HepG2 (cell line): ENCODE measurements around the gene PPP1R9A. TPM values are rescaled to one million over a fixed set of nuclear protein-coding genes. Genes with fewer than 3 reads are reported as not detected.
A peak's percentile ranks its signal among the peaks of the same experiment; 100 is the strongest.

Source experiments
- MIER3 ChIP-seq: IDR thresholded peaks from 2 replicates; pipeline ENCODE4 v1.6.1; 2016; ENCODE audit warnings: missing compliant biosample characterization, borderline replicate concordance
- MLXIP ChIP-seq: sonication (generic); formaldehyde crosslinking; IDR thresholded peaks from 2 replicates; pipeline ENCODE4 v1.9.0; 2021; ENCODE audit warnings: missing genetic modification reagents, borderline replicate concordance
- SALL1 ChIP-seq: sonication (generic); formaldehyde crosslinking; IDR thresholded peaks from 2 replicates; pipeline ENCODE4 v1.8.0; 2022; ENCODE audit warnings: mild to moderate bottlenecking, missing genetic modification reagents
- ZNF326 ChIP-seq: sonication (generic); formaldehyde crosslinking; IDR thresholded peaks from 2 replicates; pipeline ENCODE4 v1.4.0; 2020; ENCODE audit warnings: missing genetic modification reagents, borderline replicate concordance
- ZNF556 ChIP-seq: sonication (generic); formaldehyde crosslinking; IDR thresholded peaks from 2 replicates; pipeline ENCODE4 v1.4.0; 2020; ENCODE audit warnings: mild to moderate bottlenecking, missing genetic modification reagents, borderline replicate concordance
- ZNF710 ChIP-seq: sonication (generic); formaldehyde crosslinking; IDR thresholded peaks from 2 replicates; pipeline ENCODE4 v1.5.0; 2020; ENCODE audit warnings: mild to moderate bottlenecking, missing genetic modification reagents, borderline replicate concordance
- polyA plus RNA-seq, 8 experiments: library from polyadenylated mRNA; depleted of rRNA in 3 of 8; stranded (reverse) in 7 of 8; unstranded in 1 of 8; fragments of >200 nt; fragmentation: Illumina TruSeq in 4 of 8; extraction: Trizol in 4 of 8; gene quantifications; 2 replicates each; pipeline versions ENCODE4 v1.2.1 to v1.2.3, GENCODE V29; 2011 to 2016; ENCODE audit warnings: low read depth in 4 of 8, missing spikeins in 1 of 8, mixed read lengths in 1 of 8; ENCODE audit not compliant: insufficient read depth in 1 of 8
- total RNA-seq, 5 experiments: library from RNA; depleted of rRNA; stranded (reverse); fragments of >200 nt; fragmentation: Illumina TruSeq; extraction: Trizol; gene quantifications; 2 replicates each; pipeline ENCODE4 v1.2.3, GENCODE V29; 2016; ENCODE audit warnings: low read depth in 1 of 5
- TF ChIP-seq, protein P1 (sequence below): sonication (generic); formaldehyde crosslinking; IDR thresholded peaks from 2 replicates; pipeline ENCODE4 v1.4.0; 2020; ENCODE audit warnings: mild to moderate bottlenecking, missing genetic modification reagents, borderline replicate concordance
- TF ChIP-seq, protein P2 (sequence below): sonication (generic); formaldehyde crosslinking; IDR thresholded peaks from 2 replicates; pipeline ENCODE4 v1.4.0; 2020; ENCODE audit warnings: missing genetic modification reagents, mild to moderate bottlenecking, borderline replicate concordance
- TF ChIP-seq, protein P3 (sequence below): sonication (generic); formaldehyde crosslinking; IDR thresholded peaks from 2 replicates; pipeline ENCODE4 v1.5.0; 2020; ENCODE audit warnings: mild to moderate bottlenecking, missing genetic modification reagents
- TF ChIP-seq, protein P4 (sequence below): sonication (generic); formaldehyde crosslinking; IDR thresholded peaks from 2 replicates; pipeline ENCODE4 v1.8.1; 2023; ENCODE audit warnings: missing genetic modification reagents, inconsistent platforms, borderline replicate concordance

Gene PPP1R9A
- total and polyA plus RNA-seq, 2 of the 13 experiments (the other 11 are each of a cell fraction or from before 2014, with no cell fraction given): 11.4 to 31.9 TPM

DNA sequence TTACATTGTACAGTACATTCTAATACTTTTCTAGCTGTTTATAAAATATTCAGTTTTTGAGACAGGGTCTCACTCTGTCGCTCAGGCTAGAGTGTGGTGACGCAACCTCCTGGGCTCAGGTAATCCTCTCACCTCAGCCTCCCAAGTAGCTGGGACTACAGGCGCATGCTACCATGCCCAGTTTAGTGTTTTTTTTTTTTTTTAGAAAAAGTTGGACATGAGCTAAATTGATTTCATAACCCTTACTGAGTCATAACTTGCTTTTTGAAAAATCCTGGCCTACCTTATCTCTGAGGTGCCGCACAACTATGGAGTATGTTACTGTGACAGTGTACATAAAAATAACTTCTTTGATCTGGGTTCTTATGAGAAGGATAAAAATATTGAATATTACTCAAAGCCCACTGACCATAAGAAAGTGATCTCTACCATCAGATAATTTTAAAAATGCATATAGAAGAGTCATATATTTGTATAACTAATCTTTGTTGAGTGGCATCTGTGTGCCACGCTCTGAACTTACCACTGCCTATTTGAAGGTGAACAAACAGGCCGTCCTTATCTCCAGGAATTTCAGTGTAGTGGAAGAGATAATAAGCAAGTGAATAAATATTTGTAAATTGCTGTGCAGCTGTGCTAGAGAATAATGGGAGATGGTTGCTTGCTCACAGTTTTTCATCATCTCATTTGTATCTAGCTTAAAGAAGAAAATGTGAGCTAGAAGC, 73.2 kb downstream of the PPP1R9A start (continued):
- TF ChIP-seq, protein P1, sequence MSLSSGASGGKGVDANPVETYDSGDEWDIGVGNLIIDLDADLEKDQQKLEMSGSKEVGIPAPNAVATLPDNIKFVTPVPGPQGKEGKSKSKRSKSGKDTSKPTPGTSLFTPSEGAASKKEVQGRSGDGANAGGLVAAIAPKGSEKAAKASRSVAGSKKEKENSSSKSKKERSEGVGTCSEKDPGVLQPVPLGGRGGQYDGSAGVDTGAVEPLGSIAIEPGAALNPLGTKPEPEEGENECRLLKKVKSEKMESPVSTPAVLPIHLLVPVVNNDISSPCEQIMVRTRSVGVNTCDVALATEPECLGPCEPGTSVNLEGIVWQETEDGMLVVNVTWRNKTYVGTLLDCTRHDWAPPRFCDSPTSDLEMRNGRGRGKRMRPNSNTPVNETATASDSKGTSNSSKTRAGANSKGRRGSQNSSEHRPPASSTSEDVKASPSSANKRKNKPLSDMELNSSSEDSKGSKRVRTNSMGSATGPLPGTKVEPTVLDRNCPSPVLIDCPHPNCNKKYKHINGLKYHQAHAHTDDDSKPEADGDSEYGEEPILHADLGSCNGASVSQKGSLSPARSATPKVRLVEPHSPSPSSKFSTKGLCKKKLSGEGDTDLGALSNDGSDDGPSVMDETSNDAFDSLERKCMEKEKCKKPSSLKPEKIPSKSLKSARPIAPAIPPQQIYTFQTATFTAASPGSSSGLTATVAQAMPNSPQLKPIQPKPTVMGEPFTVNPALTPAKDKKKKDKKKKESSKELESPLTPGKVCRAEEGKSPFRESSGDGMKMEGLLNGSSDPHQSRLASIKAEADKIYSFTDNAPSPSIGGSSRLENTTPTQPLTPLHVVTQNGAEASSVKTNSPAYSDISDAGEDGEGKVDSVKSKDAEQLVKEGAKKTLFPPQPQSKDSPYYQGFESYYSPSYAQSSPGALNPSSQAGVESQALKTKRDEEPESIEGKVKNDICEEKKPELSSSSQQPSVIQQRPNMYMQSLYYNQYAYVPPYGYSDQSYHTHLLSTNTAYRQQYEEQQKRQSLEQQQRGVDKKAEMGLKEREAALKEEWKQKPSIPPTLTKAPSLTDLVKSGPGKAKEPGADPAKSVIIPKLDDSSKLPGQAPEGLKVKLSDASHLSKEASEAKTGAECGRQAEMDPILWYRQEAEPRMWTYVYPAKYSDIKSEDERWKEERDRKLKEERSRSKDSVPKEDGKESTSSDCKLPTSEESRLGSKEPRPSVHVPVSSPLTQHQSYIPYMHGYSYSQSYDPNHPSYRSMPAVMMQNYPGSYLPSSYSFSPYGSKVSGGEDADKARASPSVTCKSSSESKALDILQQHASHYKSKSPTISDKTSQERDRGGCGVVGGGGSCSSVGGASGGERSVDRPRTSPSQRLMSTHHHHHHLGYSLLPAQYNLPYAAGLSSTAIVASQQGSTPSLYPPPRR: peak; percentile 82; the same call in 1 of the 2 replicates
- TF ChIP-seq ZNF556 (CRISPR knock-in tag): no peak
- TF ChIP-seq, protein P2, sequence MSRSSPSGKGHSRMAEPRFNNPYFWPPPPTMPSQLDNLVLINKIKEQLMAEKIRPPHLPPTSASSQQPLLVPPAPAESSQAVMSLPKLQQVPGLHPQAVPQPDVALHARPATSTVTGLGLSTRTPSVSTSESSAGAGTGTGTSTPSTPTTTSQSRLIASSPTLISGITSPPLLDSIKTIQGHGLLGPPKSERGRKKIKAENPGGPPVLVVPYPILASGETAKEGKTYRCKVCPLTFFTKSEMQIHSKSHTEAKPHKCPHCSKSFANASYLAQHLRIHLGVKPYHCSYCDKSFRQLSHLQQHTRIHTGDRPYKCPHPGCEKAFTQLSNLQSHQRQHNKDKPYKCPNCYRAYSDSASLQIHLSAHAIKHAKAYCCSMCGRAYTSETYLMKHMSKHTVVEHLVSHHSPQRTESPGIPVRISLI (CRISPR knock-in tag): peak; percentile 90
- TF ChIP-seq MLXIP (CRISPR knock-in tag): no peak
- TF ChIP-seq, protein P3, sequence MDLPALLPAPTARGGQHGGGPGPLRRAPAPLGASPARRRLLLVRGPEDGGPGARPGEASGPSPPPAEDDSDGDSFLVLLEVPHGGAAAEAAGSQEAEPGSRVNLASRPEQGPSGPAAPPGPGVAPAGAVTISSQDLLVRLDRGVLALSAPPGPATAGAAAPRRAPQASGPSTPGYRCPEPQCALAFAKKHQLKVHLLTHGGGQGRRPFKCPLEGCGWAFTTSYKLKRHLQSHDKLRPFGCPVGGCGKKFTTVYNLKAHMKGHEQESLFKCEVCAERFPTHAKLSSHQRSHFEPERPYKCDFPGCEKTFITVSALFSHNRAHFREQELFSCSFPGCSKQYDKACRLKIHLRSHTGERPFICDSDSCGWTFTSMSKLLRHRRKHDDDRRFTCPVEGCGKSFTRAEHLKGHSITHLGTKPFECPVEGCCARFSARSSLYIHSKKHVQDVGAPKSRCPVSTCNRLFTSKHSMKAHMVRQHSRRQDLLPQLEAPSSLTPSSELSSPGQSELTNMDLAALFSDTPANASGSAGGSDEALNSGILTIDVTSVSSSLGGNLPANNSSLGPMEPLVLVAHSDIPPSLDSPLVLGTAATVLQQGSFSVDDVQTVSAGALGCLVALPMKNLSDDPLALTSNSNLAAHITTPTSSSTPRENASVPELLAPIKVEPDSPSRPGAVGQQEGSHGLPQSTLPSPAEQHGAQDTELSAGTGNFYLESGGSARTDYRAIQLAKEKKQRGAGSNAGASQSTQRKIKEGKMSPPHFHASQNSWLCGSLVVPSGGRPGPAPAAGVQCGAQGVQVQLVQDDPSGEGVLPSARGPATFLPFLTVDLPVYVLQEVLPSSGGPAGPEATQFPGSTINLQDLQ (CRISPR knock-in tag): no peak
- TF ChIP-seq ZNF326: no peak
- TF ChIP-seq SALL1 (CRISPR knock-in tag): peak; percentile 65
- TF ChIP-seq ZNF710 (CRISPR knock-in tag): peak; percentile 41; the same call in 1 of the 2 replicates
- peak; percentile 57; the same call in 1 of the 2 replicates for TF ChIP-seq MIER3 (CRISPR knock-in tag)
- TF ChIP-seq, protein P4, sequence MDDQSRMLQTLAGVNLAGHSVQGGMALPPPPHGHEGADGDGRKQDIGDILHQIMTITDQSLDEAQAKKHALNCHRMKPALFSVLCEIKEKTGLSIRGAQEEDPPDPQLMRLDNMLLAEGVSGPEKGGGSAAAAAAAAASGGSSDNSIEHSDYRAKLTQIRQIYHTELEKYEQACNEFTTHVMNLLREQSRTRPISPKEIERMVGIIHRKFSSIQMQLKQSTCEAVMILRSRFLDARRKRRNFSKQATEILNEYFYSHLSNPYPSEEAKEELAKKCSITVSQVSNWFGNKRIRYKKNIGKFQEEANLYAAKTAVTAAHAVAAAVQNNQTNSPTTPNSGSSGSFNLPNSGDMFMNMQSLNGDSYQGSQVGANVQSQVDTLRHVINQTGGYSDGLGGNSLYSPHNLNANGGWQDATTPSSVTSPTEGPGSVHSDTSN (CRISPR knock-in tag): no peak
